HEK293 (cell line): ENCODE data around the gene RBM4B.

ENCODE experiments used
- KLF16 ChIP-seq: fragments of 450-650 bp; formaldehyde crosslinking; IDR thresholded peaks from 2 replicates; pipeline ENCODE4 v1.5.1; 2017; ENCODE audit warnings: missing biosample characterization, missing genetic modification characterization
- KLF7 ChIP-seq: fragments of 450-650 bp; formaldehyde crosslinking; IDR thresholded peaks from 2 replicates; pipeline ENCODE4 v1.5.1; 2016; ENCODE audit warnings: missing biosample characterization, missing genetic modification characterization, borderline replicate concordance
- ZNF473 ChIP-seq: fragments of 450-650 bp; formaldehyde crosslinking; IDR thresholded peaks from 2 replicates; pipeline ENCODE4 v1.5.1; 2017; ENCODE audit warnings: missing biosample characterization, missing genetic modification characterization
- ZNF501 ChIP-seq: fragments of 450-650 bp; formaldehyde crosslinking; IDR thresholded peaks from 2 replicates; pipeline ENCODE4 v1.5.1; 2016; ENCODE audit warnings: missing biosample characterization, missing genetic modification characterization
- ZNF658 ChIP-seq: fragments of 450-650 bp; formaldehyde crosslinking; IDR thresholded peaks from 2 replicates; pipeline ENCODE4; 2016; ENCODE audit warnings: missing biosample characterization, missing genetic modification characterization
- TF ChIP-seq, protein P1 (sequence below): fragments of 450-650 bp; formaldehyde crosslinking; IDR thresholded peaks from 2 replicates; pipeline ENCODE4 v1.5.1; 2016; ENCODE audit warnings: missing biosample characterization, missing genetic modification characterization
- TF ChIP-seq, protein P2 (sequence below): fragments of 450-650 bp; formaldehyde crosslinking; IDR thresholded peaks from 2 replicates; pipeline ENCODE4 v1.5.1; 2016; ENCODE audit warnings: missing biosample characterization, missing genetic modification characterization

DNA sequence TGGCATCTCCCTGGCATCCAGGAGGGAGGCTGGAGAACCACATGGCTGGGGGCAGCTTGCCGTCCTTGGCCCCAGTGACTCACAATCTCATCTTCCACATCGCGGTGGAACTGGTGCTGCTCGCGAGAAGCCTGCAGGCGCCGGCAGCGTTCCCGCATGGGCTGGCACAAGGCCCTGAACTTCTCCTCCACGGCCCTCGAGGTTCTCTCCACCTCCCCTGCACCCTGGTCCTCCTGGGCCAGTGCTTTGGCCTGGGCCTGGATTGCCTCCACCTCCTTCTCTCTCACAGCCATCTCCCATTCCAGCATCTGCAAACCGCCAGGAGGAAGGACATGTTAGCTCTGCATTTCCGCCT is 16.3 kb upstream of the RBM4B start:
- no peak for TF ChIP-seq KLF7 (tag by site-specific recombination)
- TF ChIP-seq, protein P1, sequence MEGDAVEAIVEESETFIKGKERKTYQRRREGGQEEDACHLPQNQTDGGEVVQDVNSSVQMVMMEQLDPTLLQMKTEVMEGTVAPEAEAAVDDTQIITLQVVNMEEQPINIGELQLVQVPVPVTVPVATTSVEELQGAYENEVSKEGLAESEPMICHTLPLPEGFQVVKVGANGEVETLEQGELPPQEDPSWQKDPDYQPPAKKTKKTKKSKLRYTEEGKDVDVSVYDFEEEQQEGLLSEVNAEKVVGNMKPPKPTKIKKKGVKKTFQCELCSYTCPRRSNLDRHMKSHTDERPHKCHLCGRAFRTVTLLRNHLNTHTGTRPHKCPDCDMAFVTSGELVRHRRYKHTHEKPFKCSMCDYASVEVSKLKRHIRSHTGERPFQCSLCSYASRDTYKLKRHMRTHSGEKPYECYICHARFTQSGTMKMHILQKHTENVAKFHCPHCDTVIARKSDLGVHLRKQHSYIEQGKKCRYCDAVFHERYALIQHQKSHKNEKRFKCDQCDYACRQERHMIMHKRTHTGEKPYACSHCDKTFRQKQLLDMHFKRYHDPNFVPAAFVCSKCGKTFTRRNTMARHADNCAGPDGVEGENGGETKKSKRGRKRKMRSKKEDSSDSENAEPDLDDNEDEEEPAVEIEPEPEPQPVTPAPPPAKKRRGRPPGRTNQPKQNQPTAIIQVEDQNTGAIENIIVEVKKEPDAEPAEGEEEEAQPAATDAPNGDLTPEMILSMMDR, result no peak
- TF ChIP-seq ZNF501 (tag by site-specific recombination), result no peak
- no peak for TF ChIP-seq ZNF658
- no peak for TF ChIP-seq ZNF473 (tag by site-specific recombination)
- TF ChIP-seq, protein P2, sequence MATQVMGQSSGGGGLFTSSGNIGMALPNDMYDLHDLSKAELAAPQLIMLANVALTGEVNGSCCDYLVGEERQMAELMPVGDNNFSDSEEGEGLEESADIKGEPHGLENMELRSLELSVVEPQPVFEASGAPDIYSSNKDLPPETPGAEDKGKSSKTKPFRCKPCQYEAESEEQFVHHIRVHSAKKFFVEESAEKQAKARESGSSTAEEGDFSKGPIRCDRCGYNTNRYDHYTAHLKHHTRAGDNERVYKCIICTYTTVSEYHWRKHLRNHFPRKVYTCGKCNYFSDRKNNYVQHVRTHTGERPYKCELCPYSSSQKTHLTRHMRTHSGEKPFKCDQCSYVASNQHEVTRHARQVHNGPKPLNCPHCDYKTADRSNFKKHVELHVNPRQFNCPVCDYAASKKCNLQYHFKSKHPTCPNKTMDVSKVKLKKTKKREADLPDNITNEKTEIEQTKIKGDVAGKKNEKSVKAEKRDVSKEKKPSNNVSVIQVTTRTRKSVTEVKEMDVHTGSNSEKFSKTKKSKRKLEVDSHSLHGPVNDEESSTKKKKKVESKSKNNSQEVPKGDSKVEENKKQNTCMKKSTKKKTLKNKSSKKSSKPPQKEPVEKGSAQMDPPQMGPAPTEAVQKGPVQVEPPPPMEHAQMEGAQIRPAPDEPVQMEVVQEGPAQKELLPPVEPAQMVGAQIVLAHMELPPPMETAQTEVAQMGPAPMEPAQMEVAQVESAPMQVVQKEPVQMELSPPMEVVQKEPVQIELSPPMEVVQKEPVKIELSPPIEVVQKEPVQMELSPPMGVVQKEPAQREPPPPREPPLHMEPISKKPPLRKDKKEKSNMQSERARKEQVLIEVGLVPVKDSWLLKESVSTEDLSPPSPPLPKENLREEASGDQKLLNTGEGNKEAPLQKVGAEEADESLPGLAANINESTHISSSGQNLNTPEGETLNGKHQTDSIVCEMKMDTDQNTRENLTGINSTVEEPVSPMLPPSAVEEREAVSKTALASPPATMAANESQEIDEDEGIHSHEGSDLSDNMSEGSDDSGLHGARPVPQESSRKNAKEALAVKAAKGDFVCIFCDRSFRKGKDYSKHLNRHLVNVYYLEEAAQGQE, result no peak
- TF ChIP-seq KLF16 (tag by site-specific recombination), result no peak
